HepG2 (cell line): ENCODE measurements around the gene MAPK12. TPM values are rescaled to one million over a fixed set of nuclear protein-coding genes. Genes with fewer than 3 reads are reported as not detected.

Source experiments
- FOXP1 ChIP-seq, 2 experiments: fragments of 450-650 bp in 1 of 2; IDR thresholded peaks; 2 replicates each; pipeline ENCODE4 v1.6.1; 2017 to 2018; ENCODE audit warnings: antibody characterized with exemption in 1 of 2
- GFI1 ChIP-seq: sonication (generic); formaldehyde crosslinking; IDR thresholded peaks from 2 replicates; pipeline ENCODE4 v1.5.0; 2020; ENCODE audit warnings: missing genetic modification reagents, mild to moderate bottlenecking, borderline replicate concordance
- MAZ ChIP-seq, 2 experiments: sonication (generic) in 1 of 2; formaldehyde crosslinking in 1 of 2; IDR thresholded peaks; 2 replicates each; pipeline versions ENCODE4 v1.5.0 to v1.6.1; 2012 to 2020; ENCODE audit warnings: low read depth in 2 of 2, mild to moderate bottlenecking in 2 of 2, borderline replicate concordance in 1 of 2, improper control_type of control experiment in 1 of 2, low read length in 1 of 2, missing genetic modification reagents in 1 of 2, moderate library complexity in 1 of 2
- MLX ChIP-seq: IDR thresholded peaks from 2 replicates; pipeline ENCODE4 v1.6.1; 2016
- MTA1 ChIP-seq: sonication (generic); formaldehyde crosslinking; IDR thresholded peaks from 2 replicates; pipeline ENCODE4 v1.4.0; 2020; ENCODE audit warnings: missing genetic modification reagents, mild to moderate bottlenecking, borderline replicate concordance
- MTA3 ChIP-seq: sonication (generic); formaldehyde crosslinking; IDR thresholded peaks from 2 replicates; pipeline ENCODE4 v1.4.0; 2020; ENCODE audit warnings: missing genetic modification reagents
- PHF21A ChIP-seq: sonication (generic); formaldehyde crosslinking; IDR thresholded peaks from 2 replicates; pipeline ENCODE4 v1.5.0; 2020; ENCODE audit warnings: mild to moderate bottlenecking, missing genetic modification reagents
- SNAPC2 ChIP-seq: sonication (generic); formaldehyde crosslinking; IDR thresholded peaks from 2 replicates; pipeline ENCODE4 v1.8.1; 2022; ENCODE audit warnings: mild to moderate bottlenecking, missing genetic modification reagents
- TFDP2 ChIP-seq: sonication (generic); formaldehyde crosslinking; IDR thresholded peaks from 2 replicates; pipeline ENCODE4 v1.4.0; 2020; ENCODE audit warnings: missing genetic modification reagents
- ZEB1 ChIP-seq: IDR thresholded peaks from 2 replicates; pipeline ENCODE4 v1.6.1; 2012; ENCODE audit warnings: mild to moderate bottlenecking, low read depth, inconsistent platforms; ENCODE audit not compliant: insufficient replicate concordance
- ZFP91 ChIP-seq: sonication (generic); formaldehyde crosslinking; IDR thresholded peaks from 2 replicates; pipeline ENCODE4 v1.9.0; 2022; ENCODE audit warnings: missing genetic modification reagents, mild to moderate bottlenecking, borderline replicate concordance
- ZNF446 ChIP-seq: sonication (generic); formaldehyde crosslinking; IDR thresholded peaks from 2 replicates; pipeline ENCODE4 v1.5.0; 2020; ENCODE audit warnings: mild to moderate bottlenecking, missing genetic modification reagents
- ZNF557 ChIP-seq: sonication (generic); formaldehyde crosslinking; IDR thresholded peaks from 2 replicates; pipeline ENCODE4 v1.4.0; 2020; ENCODE audit warnings: missing genetic modification reagents
- ZNF691 ChIP-seq: sonication (generic); formaldehyde crosslinking; IDR thresholded peaks from 2 replicates; pipeline ENCODE4 v1.4.0; 2020; ENCODE audit warnings: missing genetic modification reagents, low read depth, mild to moderate bottlenecking, borderline replicate concordance
- ZNF724P ChIP-seq: sonication (generic); formaldehyde crosslinking; IDR thresholded peaks from 2 replicates; pipeline ENCODE4 v1.8.0; 2022; ENCODE audit warnings: missing genetic modification reagents, borderline replicate concordance
- ZNF781 ChIP-seq: sonication (generic); formaldehyde crosslinking; IDR thresholded peaks from 2 replicates; pipeline ENCODE4 v1.5.1; 2020; ENCODE audit warnings: borderline replicate concordance, mild to moderate bottlenecking, missing genetic modification reagents; ENCODE audit errors: not compliant biosample characterization
- ZNF788 ChIP-seq: sonication (generic); formaldehyde crosslinking; IDR thresholded peaks from 2 replicates; pipeline ENCODE4 v1.5.0; 2020; ENCODE audit warnings: mild to moderate bottlenecking, missing genetic modification reagents, borderline replicate concordance
- ZNF891 ChIP-seq: sonication (generic); formaldehyde crosslinking; IDR thresholded peaks from 2 replicates; pipeline ENCODE4 v1.5.0; 2020; ENCODE audit warnings: mild to moderate bottlenecking, missing genetic modification reagents
- polyA plus RNA-seq, 8 experiments: library from polyadenylated mRNA; depleted of rRNA in 3 of 8; stranded (reverse) in 7 of 8; unstranded in 1 of 8; fragments of >200 nt; fragmentation: Illumina TruSeq in 4 of 8; extraction: Trizol in 4 of 8; gene quantifications; 2 replicates each; pipeline versions ENCODE4 v1.2.1 to v1.2.3, GENCODE V29; 2011 to 2016; ENCODE audit warnings: low read depth in 4 of 8, missing spikeins in 1 of 8, mixed read lengths in 1 of 8; ENCODE audit not compliant: insufficient read depth in 1 of 8
- total RNA-seq, 5 experiments: library from RNA; depleted of rRNA; stranded (reverse); fragments of >200 nt; fragmentation: Illumina TruSeq; extraction: Trizol; gene quantifications; 2 replicates each; pipeline ENCODE4 v1.2.3, GENCODE V29; 2016; ENCODE audit warnings: low read depth in 1 of 5
- TF ChIP-seq, protein P1 (sequence below): IDR thresholded peaks from 2 replicates; pipeline ENCODE4 v1.6.1; 2016; ENCODE audit warnings: missing genetic modification reagents, missing compliant biosample characterization
- TF ChIP-seq, protein P2 (sequence below): sonication (generic); formaldehyde crosslinking; IDR thresholded peaks from 2 replicates; pipeline ENCODE4 v1.5.0; 2020; ENCODE audit warnings: mild to moderate bottlenecking, missing genetic modification reagents

The MAPK12 gene
- total and polyA plus RNA-seq, 2 of the 13 experiments (the other 11 are each of a cell fraction or from before 2014, with no cell fraction given), result 22.2 to 23.3 TPM

- 0 out of 2 replicates have a peak, but pooled peaks have one; percentile 22 for TF ChIP-seq ZNF691 (CRISPR knock-in tag)
- TF ChIP-seq MLX (CRISPR knock-in tag), result no peak
- 0 out of 2 replicates have a peak, but pooled peaks have one; percentile 24 for TF ChIP-seq ZNF724P (CRISPR knock-in tag)
- TF ChIP-seq GFI1, result 0 out of 2 replicates have a peak, but pooled peaks have one; percentile 8
- TF ChIP-seq ZEB1, result no peak
- peak; percentile 1; the same call in 1 of the 2 replicates for TF ChIP-seq MAZ (IDR thresholded peaks at IDR 0.05; ENCODE audit: borderline replicate concordance, low read depth, low read length)
- TF ChIP-seq MAZ (CRISPR knock-in tag; IDR thresholded peaks at IDR 0.05; ENCODE audit: low read depth), result peak; percentile 39; the same call in 1 of the 2 replicates
- no peak for TF ChIP-seq SNAPC2 (CRISPR knock-in tag)
- TF ChIP-seq MTA3 (CRISPR knock-in tag), result no peak
- TF ChIP-seq FOXP1 (IDR thresholded peaks at IDR 0.05), result no peak
- TF ChIP-seq FOXP1 (CRISPR knock-in tag; IDR thresholded peaks at IDR 0.05), result no peak
- TF ChIP-seq, protein P1, sequence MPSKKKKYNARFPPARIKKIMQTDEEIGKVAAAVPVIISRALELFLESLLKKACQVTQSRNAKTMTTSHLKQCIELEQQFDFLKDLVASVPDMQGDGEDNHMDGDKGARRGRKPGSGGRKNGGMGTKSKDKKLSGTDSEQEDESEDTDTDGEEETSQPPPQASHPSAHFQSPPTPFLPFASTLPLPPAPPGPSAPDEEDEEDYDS (CRISPR knock-in tag), result 0 out of 2 replicates have a peak, but pooled peaks have one; percentile 12
- TF ChIP-seq ZNF557 (CRISPR knock-in tag), result 0 out of 2 replicates have a peak, but pooled peaks have one; percentile 18
- no peak for TF ChIP-seq ZNF781 (CRISPR knock-in tag)
- TF ChIP-seq, protein P2, sequence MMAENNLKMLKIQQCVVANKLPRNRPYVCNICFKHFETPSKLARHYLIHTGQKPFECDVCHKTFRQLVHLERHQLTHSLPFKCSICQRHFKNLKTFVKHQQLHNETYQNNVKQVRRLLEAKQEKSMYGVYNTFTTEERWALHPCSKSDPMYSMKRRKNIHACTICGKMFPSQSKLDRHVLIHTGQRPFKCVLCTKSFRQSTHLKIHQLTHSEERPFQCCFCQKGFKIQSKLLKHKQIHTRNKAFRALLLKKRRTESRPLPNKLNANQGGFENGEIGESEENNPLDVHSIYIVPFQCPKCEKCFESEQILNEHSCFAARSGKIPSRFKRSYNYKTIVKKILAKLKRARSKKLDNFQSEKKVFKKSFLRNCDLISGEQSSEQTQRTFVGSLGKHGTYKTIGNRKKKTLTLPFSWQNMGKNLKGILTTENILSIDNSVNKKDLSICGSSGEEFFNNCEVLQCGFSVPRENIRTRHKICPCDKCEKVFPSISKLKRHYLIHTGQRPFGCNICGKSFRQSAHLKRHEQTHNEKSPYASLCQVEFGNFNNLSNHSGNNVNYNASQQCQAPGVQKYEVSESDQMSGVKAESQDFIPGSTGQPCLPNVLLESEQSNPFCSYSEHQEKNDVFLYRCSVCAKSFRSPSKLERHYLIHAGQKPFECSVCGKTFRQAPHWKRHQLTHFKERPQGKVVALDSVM (CRISPR knock-in tag), result peak; percentile 23; the same call in 1 of the 2 replicates
- TF ChIP-seq ZFP91 (CRISPR knock-in tag), result peak; percentile 57; the same call in 1 of the 2 replicates
- 0 out of 2 replicates have a peak, but pooled peaks have one; percentile 10 for TF ChIP-seq ZNF788 (CRISPR knock-in tag)
- TF ChIP-seq ZNF446, result no peak
- TF ChIP-seq MTA1 (CRISPR knock-in tag), result peak; percentile 19; the same call in 1 of the 2 replicates
- TF ChIP-seq PHF21A (CRISPR knock-in tag), result 0 out of 2 replicates have a peak, but pooled peaks have one; percentile 47
- TF ChIP-seq ZNF891 (CRISPR knock-in tag), result 0 out of 2 replicates have a peak, but pooled peaks have one; percentile 19
- TF ChIP-seq TFDP2 (CRISPR knock-in tag), result 0 out of 2 replicates have a peak, but pooled peaks have one; percentile 0
These were observed 46.6 kb upstream of the MAPK12 start (continued) for GRCh38 chr22:50307890-50308596.
